HFFc6 (cell line): ENCODE measurements around the gene GM2A. TPM values are rescaled to one million over a fixed set of nuclear protein-coding genes. Genes with fewer than 3 reads are reported as not detected.
"Not testable (repeated sequence)": the region's sequence is repeated elsewhere in the genome, so short reads cannot be mapped to it uniquely, and the experiment has no call there.

ENCODE experiments used
- DNase-seq: peaks from one replicate; pipeline ENCODE4 v3.0.0-alpha.2; 2018
- H3K27ac Mint-ChIP-seq: 2 replicates; pipeline ENCODE4 v1.8.0; 2020; ENCODE audit warnings: mild to moderate bottlenecking, mixed read lengths
- H3K27me3 Mint-ChIP-seq: 2 replicates; pipeline ENCODE4 v1.8.0; 2021; ENCODE audit warnings: mild to moderate bottlenecking, moderate library complexity, mixed read lengths; ENCODE audit not compliant: insufficient read depth
- H3K36me3 Mint-ChIP-seq: 2 replicates; pipeline ENCODE4 v1.8.0; 2021; ENCODE audit warnings: low read depth, mixed read lengths
- H3K4me1 Mint-ChIP-seq: 2 replicates; pipeline ENCODE4 v1.8.0; 2020; ENCODE audit warnings: low read depth, mixed read lengths
- H3K4me3 Mint-ChIP-seq: 2 replicates; pipeline ENCODE4 v1.8.0; 2020; ENCODE audit warnings: mild to moderate bottlenecking, moderate library complexity, mixed read lengths
- H3K9me3 Mint-ChIP-seq: 2 replicates; pipeline ENCODE4 v1.8.0; 2020; ENCODE audit warnings: mild to moderate bottlenecking, mixed read lengths
- CTCF ChIP-seq: fragments of 200-600 bp; sonication (generic); IDR thresholded peaks from 2 replicates; pipeline ENCODE4 v1.5.0; 2021; ENCODE audit warnings: antibody characterized with exemption, mild to moderate bottlenecking
- total RNA-seq, 6 experiments: library from RNA; stranded (reverse); fragmentation: NEBNext Ultra II Directional; extraction: Animal tissue kit (Norgen Biotek cat#: 25700); gene quantifications; 2 replicates in 1 of 6; 3 replicates in 5 of 6; pipeline ENCODE4 v1.2.3, GENCODE V29; 2021

GM2A gene
- total RNA-seq, 6 experiments from 2014 or later, result 26.0 to 34.8 (median 28.5) TPM

- no peak for TF ChIP-seq CTCF
- H3K27ac Mint-ChIP-seq, result no peak overlapping the region
- H3K36me3 Mint-ChIP-seq, result no peaks in the 10 kb centered on the region
- no peaks in the 10 kb centered on the region for H3K9me3 Mint-ChIP-seq
- H3K4me3 Mint-ChIP-seq, result no peak overlapping the region
- no peak for DNase-seq
- peaks cover 33% of the 10 kb centered on the region for H3K27me3 Mint-ChIP-seq
- H3K4me1 Mint-ChIP-seq, result peaks cover 15% of the 10 kb centered on the region
These were observed 16.1 kb upstream of the GM2A start for GRCh38 chr5:151236888-151237287.

GRCh38 chr5:151237685-151238084, 15.3 kb upstream of the GM2A start:
- no peak for DNase-seq
- no peaks in the 10 kb centered on the region for H3K36me3 Mint-ChIP-seq
- peaks cover 15% of the 10 kb centered on the region for H3K4me1 Mint-ChIP-seq
- peaks cover 26% of the 10 kb centered on the region for H3K27me3 Mint-ChIP-seq
- no peaks in the 10 kb centered on the region for H3K9me3 Mint-ChIP-seq
- no peak for TF ChIP-seq CTCF
- H3K27ac Mint-ChIP-seq, result no peak overlapping the region
- H3K4me3 Mint-ChIP-seq, result no peak overlapping the region

- DNase-seq, result no peak
- TF ChIP-seq CTCF, result no peak
- no peak overlapping the region for H3K27ac Mint-ChIP-seq
- H3K9me3 Mint-ChIP-seq, result no peaks in the 10 kb centered on the region
- H3K36me3 Mint-ChIP-seq, result no peaks in the 10 kb centered on the region
- peaks cover 15% of the 10 kb centered on the region for H3K4me1 Mint-ChIP-seq
- peaks cover 22% of the 10 kb centered on the region for H3K27me3 Mint-ChIP-seq
- peak overlapping the region; percentile 78; the same call in 1 of the 2 replicates for H3K4me3 Mint-ChIP-seq
These were observed 14.7 kb upstream of the GM2A start for GRCh38 chr5:151238303-151238741.

GRCh38 chr5:151239237-151239861, 13.6 kb upstream of the GM2A start:
- TF ChIP-seq CTCF, result peak; percentile 90
- Mint-ChIP-seq H3K4me3 (peak overlapping the region; percentile 78), H3K36me3 (no peaks in the 10 kb centered on the region), H3K9me3 (no peaks in the 10 kb centered on the region), H3K27me3 (peaks cover 22% of the 10 kb centered on the region), H3K4me1 (peaks cover 15% of the 10 kb centered on the region), H3K27ac (no peak overlapping the region)
- DNase-seq, result peak; percentile 62

GRCh38 chr5:151240268-151240835, 12.6 kb upstream of the GM2A start:
- peaks cover 15% of the 10 kb centered on the region for H3K4me1 Mint-ChIP-seq
- H3K36me3 Mint-ChIP-seq, H3K4me3 Mint-ChIP-seq, H3K9me3 Mint-ChIP-seq, H3K27ac Mint-ChIP-seq, DNase-seq: not testable (repeated sequence)
- peaks cover 22% of the 10 kb centered on the region for H3K27me3 Mint-ChIP-seq

GRCh38 chr5:151240924-151241635, 11.9 kb upstream of the GM2A start:
- Mint-ChIP-seq H3K9me3 (no peaks in the 10 kb centered on the region), H3K4me3 (no peak overlapping the region), H3K27ac (no peak overlapping the region), H3K27me3 (peaks cover 19% of the 10 kb centered on the region), H3K4me1 (peaks cover 15% of the 10 kb centered on the region), H3K36me3 (no peaks in the 10 kb centered on the region)
- DNase-seq, result no peak
- TF ChIP-seq CTCF, result no peak
